Measurements from ENCODE around the gene ASTN1. TPM values are rescaled to one million over a fixed set of nuclear protein-coding genes. Genes with fewer than 3 reads are reported as not detected.

ASTN1 gene
- total and polyA plus RNA-seq, 9 donors, result 3.8 to 8.5 (median 6.2) TPM

GRCh38 chr1:177116941-177117340, 47.6 kb downstream of the ASTN1 start:
- no peak overlapping the region for H3K4me3 ChIP-seq (ENCODE audit: low read length)
- no peak for DNase-seq
- no peaks in the 10 kb centered on the region for H3K27me3 ChIP-seq (ENCODE audit: control insufficient read depth, insufficient read depth, low read length)
- 73% methylated on average over 4 of the region's 4 CpGs for WGBS (ENCODE audit: insufficient coverage)
- no peak overlapping the region for H3K27ac ChIP-seq (ENCODE audit: low read length)
- no peaks in the 10 kb centered on the region for H3K4me1 ChIP-seq (ENCODE audit: control insufficient read depth, insufficient read depth, low read length)
- no peaks in the 10 kb centered on the region for H3K9me3 ChIP-seq (replicated peaks; ENCODE audit: control insufficient read depth, low read depth, low read length)
- no peaks in the 10 kb centered on the region for H3K36me3 ChIP-seq (ENCODE audit: control insufficient read depth, insufficient read depth, low read length)

GRCh38 chr1:177106614-177107365, 57.7 kb downstream of the ASTN1 start:
- no peaks in the 10 kb centered on the region for H3K9me3 ChIP-seq (replicated peaks; ENCODE audit: control insufficient read depth, low read depth, low read length)
- no CpG with 5 or more reads among the region's 4 CpGs for WGBS (ENCODE audit: insufficient coverage)
- H3K4me1 ChIP-seq (ENCODE audit: control insufficient read depth, insufficient read depth, low read length), result no peaks in the 10 kb centered on the region
- DNase-seq, result peak; percentile 1
- no peaks in the 10 kb centered on the region for H3K27me3 ChIP-seq (ENCODE audit: control insufficient read depth, insufficient read depth, low read length)
- no peak overlapping the region for H3K4me3 ChIP-seq (ENCODE audit: low read length)
- no peak overlapping the region for H3K27ac ChIP-seq (ENCODE audit: low read length)
- H3K36me3 ChIP-seq (ENCODE audit: control insufficient read depth, insufficient read depth, low read length), result no peaks in the 10 kb centered on the region

GRCh38 chr1:177106196-177106595, 58.3 kb downstream of the ASTN1 start:
- no CpG with 5 or more reads among the region's 1 CpG for WGBS (ENCODE audit: insufficient coverage)
- no peak overlapping the region for H3K4me3 ChIP-seq (ENCODE audit: low read length)
- H3K9me3 ChIP-seq (replicated peaks; ENCODE audit: control insufficient read depth, low read depth, low read length), result no peaks in the 10 kb centered on the region
- H3K36me3 ChIP-seq (ENCODE audit: control insufficient read depth, insufficient read depth, low read length), result no peaks in the 10 kb centered on the region
- no peak overlapping the region for H3K27ac ChIP-seq (ENCODE audit: low read length)
- no peaks in the 10 kb centered on the region for H3K27me3 ChIP-seq (ENCODE audit: control insufficient read depth, insufficient read depth, low read length)
- peak; percentile 51 for DNase-seq
- no peaks in the 10 kb centered on the region for H3K4me1 ChIP-seq (ENCODE audit: control insufficient read depth, insufficient read depth, low read length)

- DNase-seq, result no peak
- H3K9me3 ChIP-seq (replicated peaks; ENCODE audit: control insufficient read depth, low read depth, low read length), result no peaks in the 10 kb centered on the region
- no peak overlapping the region for H3K4me3 ChIP-seq (ENCODE audit: low read length)
- H3K27ac ChIP-seq (ENCODE audit: low read length), result no peak overlapping the region
- no CpG with 5 or more reads among the region's 2 CpGs for WGBS (ENCODE audit: insufficient coverage)
- no peaks in the 10 kb centered on the region for H3K4me1 ChIP-seq (ENCODE audit: control insufficient read depth, insufficient read depth, low read length)
- no peaks in the 10 kb centered on the region for H3K36me3 ChIP-seq (ENCODE audit: control insufficient read depth, insufficient read depth, low read length)
- no peaks in the 10 kb centered on the region for H3K27me3 ChIP-seq (ENCODE audit: control insufficient read depth, insufficient read depth, low read length)
Observed at GRCh38 chr1:177103005-177103852, 61.3 kb downstream of the ASTN1 start.

GRCh38 chr1:177092001-177092400, 72.5 kb downstream of the ASTN1 start:
- Histone ChIP-seq H3K4me1 (ENCODE audit: control insufficient read depth, insufficient read depth, low read length) (no peaks in the 10 kb centered on the region), H3K4me3 (ENCODE audit: low read length) (no peak overlapping the region), H3K27me3 (ENCODE audit: control insufficient read depth, insufficient read depth, low read length) (no peaks in the 10 kb centered on the region), H3K27ac (ENCODE audit: low read length) (no peak overlapping the region), H3K36me3 (ENCODE audit: control insufficient read depth, insufficient read depth, low read length) (no peaks in the 10 kb centered on the region), H3K9me3 (replicated peaks; ENCODE audit: control insufficient read depth, low read depth, low read length) (no peaks in the 10 kb centered on the region)
- DNase-seq, result no peak

GRCh38 chr1:177091040-177091439, 73.5 kb downstream of the ASTN1 start:
- no peak for DNase-seq
- WGBS (ENCODE audit: insufficient coverage), result no CpG with 5 or more reads among the region's 1 CpG
- Histone ChIP-seq H3K4me1 (ENCODE audit: control insufficient read depth, insufficient read depth, low read length) (no peaks in the 10 kb centered on the region), H3K27me3 (ENCODE audit: control insufficient read depth, insufficient read depth, low read length) (no peaks in the 10 kb centered on the region), H3K9me3 (replicated peaks; ENCODE audit: control insufficient read depth, low read depth, low read length) (no peaks in the 10 kb centered on the region), H3K27ac (ENCODE audit: low read length) (no peak overlapping the region), H3K36me3 (ENCODE audit: control insufficient read depth, insufficient read depth, low read length) (no peaks in the 10 kb centered on the region), H3K4me3 (ENCODE audit: low read length) (no peak overlapping the region)

- WGBS (ENCODE audit: insufficient coverage), result 75% methylated on average over 1 of the region's 5 CpGs
- Histone ChIP-seq H3K27me3 (ENCODE audit: control insufficient read depth, insufficient read depth, low read length) (no peaks in the 10 kb centered on the region), H3K4me1 (ENCODE audit: control insufficient read depth, insufficient read depth, low read length) (no peaks in the 10 kb centered on the region), H3K27ac (ENCODE audit: low read length) (no peak overlapping the region), H3K9me3 (replicated peaks; ENCODE audit: control insufficient read depth, low read depth, low read length) (no peaks in the 10 kb centered on the region), H3K4me3 (ENCODE audit: low read length) (no peak overlapping the region), H3K36me3 (ENCODE audit: control insufficient read depth, insufficient read depth, low read length) (no peaks in the 10 kb centered on the region)
- DNase-seq, result no peak
Observed at GRCh38 chr1:177088966-177089365, 75.5 kb downstream of the ASTN1 start.

- Histone ChIP-seq H3K27ac (ENCODE audit: low read length) (no peak overlapping the region), H3K27me3 (ENCODE audit: control insufficient read depth, insufficient read depth, low read length) (no peaks in the 10 kb centered on the region), H3K36me3 (ENCODE audit: control insufficient read depth, insufficient read depth, low read length) (no peaks in the 10 kb centered on the region), H3K4me1 (ENCODE audit: control insufficient read depth, insufficient read depth, low read length) (no peaks in the 10 kb centered on the region), H3K4me3 (ENCODE audit: low read length) (no peak overlapping the region), H3K9me3 (replicated peaks; ENCODE audit: control insufficient read depth, low read depth, low read length) (no peaks in the 10 kb centered on the region)
- no CpG with 5 or more reads among the region's 5 CpGs for WGBS (ENCODE audit: insufficient coverage)
- peak; percentile 41 for DNase-seq
Observed at GRCh38 chr1:177082855-177083693, 81.4 kb downstream of the ASTN1 start.

GRCh38 chr1:177080564-177080963, 83.9 kb downstream of the ASTN1 start:
- WGBS (ENCODE audit: insufficient coverage), result 69% methylated on average over 3 of the region's 4 CpGs
- no peaks in the 10 kb centered on the region for H3K36me3 ChIP-seq (ENCODE audit: control insufficient read depth, insufficient read depth, low read length)
- no peak for DNase-seq
- no peaks in the 10 kb centered on the region for H3K27me3 ChIP-seq (ENCODE audit: control insufficient read depth, insufficient read depth, low read length)
- no peaks in the 10 kb centered on the region for H3K4me1 ChIP-seq (ENCODE audit: control insufficient read depth, insufficient read depth, low read length)
- H3K9me3 ChIP-seq (replicated peaks; ENCODE audit: control insufficient read depth, low read depth, low read length), result no peaks in the 10 kb centered on the region
- no peak overlapping the region for H3K4me3 ChIP-seq (ENCODE audit: low read length)
- H3K27ac ChIP-seq (ENCODE audit: low read length), result no peak overlapping the region
